Stimulated activated CD4-positive, alpha-beta T cell treated with anti-CD3 and anti-CD28 coated beads, Interleukin-4, amount 100 ng/mL, for 24 hours (primary cell): Measurements from ENCODE around the gene POTEJ.
A peak's percentile ranks its signal among the peaks of the same experiment; 100 is the strongest.
"Not testable (repeated sequence)": the region's sequence is repeated elsewhere in the genome, so short reads cannot be mapped to it uniquely, and the experiment has no call there.

Experiments used
- DNase-seq: peaks from one replicate; pipeline ENCODE4 v3.0.0-alpha.2; 2020

POTEJ gene

DNA sequence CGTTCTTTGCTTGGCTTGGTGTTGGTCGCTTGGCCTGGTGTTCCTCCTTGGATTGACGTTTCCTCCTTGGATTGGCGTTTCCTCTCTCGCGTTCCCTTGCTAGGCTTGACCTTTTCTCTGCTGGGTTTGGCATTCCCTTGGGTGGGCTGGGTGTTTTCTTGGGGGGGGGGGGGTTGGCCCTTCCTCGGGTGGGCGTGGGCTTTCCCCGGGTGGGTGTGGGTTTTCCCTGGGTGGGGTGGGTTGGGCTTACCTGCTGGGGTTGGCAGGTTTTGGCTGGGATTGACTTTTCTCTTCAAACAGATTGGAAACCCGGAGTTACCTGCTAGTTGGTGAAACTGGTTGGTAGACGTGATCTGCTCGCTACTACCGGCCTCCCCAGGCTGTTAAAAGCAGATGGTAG lies at the start of gene POTEJ:
Gene POTEJ (plus strand): TSS at position 301 of the 400 bp plus-strand sequence. CDS start 93 bp downstream, at position 394.
- DNase-seq, result not testable (repeated sequence)

- not testable (repeated sequence) for DNase-seq
These were observed 45.1 kb upstream of the POTEJ start for GRCh38 chr2:130566165-130566564.

DNA sequence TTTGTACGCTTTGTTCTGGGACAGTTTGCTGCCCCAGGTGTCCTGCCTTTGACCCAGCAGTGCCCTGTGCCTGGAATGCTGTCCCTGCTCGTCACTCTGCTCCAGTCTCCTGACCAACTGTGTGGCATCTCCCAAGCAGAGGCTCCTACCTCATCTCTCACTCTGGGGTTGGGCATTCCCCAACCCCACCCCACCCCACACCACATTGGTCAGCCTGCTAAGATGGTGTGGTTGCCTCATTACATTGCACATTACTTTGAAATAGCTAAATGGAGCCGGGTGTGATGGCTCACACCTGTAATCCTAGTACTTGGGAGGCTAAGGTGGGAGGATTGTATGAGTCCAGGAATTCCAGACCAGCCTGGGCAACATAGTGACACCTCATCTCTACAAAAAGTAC lies 39.3 kb upstream of the POTEJ start:
- not testable (repeated sequence) for DNase-seq

GRCh38 chr2:130574230-130574629 lies 37.0 kb upstream of the POTEJ start:
- not testable (repeated sequence) for DNase-seq

GRCh38 chr2:130576209-130576784 lies 34.9 kb upstream of the POTEJ start:
- DNase-seq, result not testable (repeated sequence)

- not testable (repeated sequence) for DNase-seq
These were observed 33.7 kb upstream of the POTEJ start for GRCh38 chr2:130577559-130577958.

DNA sequence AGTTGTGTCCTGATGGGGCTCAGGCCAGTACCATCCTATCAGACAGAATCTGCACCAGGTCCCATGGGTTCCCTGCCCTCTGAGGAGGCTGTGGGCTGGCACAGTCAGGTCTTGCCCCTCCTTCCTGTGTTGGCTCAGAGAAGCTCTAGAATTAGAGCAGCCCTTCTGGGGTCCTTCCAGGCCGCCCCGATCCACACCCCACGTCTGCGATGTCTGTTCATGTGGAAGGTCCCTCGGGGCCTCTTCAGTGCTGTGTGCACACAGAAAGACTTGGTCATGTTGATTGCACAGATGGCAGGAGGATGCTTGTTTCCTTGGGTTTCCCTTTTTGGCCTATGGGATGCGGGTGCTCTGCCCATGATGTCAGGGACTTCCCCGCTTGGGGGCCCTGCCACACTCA lies 32.1 kb upstream of the POTEJ start:
- not testable (repeated sequence) for DNase-seq

DNA sequence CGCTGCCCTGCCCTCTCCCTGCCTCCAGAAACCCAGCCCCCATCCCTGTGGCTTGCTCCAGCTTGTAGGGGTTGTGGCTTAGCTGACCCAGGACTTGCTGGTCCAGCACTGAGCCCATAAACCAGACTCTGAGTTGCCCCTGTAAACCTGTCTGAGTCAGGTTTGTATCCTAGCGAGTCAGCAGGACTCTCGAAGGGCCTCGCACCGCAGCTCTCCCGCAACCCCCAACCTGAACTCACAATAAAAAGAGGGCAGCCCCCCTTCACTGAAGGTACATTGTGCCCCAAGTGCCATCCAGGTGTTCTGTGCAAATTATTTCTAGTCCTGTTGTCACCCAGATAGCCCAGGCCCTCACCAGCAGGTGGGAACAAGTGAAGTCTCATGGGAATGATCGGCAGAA lies 29.7 kb upstream of the POTEJ start:
- not testable (repeated sequence) for DNase-seq

- DNase-seq, result not testable (repeated sequence)
These were observed 28.3 kb upstream of the POTEJ start for GRCh38 chr2:130582970-130583369.

DNA sequence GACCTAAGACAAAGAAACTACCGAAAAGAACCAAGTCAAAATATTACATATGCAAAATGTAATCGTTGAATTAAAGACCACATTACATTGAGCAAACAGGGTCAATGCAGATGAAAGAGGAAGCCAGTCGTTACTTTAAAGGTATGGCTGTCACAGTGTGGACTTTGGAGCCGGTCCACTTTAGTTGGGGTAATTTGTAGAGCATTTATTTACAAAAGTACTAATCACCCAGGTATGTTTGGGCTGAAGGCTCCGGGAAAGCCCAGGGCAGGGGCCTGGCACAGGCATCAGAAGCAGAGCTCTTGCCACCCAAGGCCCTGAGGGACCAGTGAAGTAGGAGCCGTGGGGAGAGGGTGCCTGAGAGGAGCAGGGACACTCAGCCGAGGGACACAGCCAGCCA lies 27.7 kb upstream of the POTEJ start:
- not testable (repeated sequence) for DNase-seq

- not testable (repeated sequence) for DNase-seq
These were observed 26.5 kb upstream of the POTEJ start for GRCh38 chr2:130584726-130585125.

DNA sequence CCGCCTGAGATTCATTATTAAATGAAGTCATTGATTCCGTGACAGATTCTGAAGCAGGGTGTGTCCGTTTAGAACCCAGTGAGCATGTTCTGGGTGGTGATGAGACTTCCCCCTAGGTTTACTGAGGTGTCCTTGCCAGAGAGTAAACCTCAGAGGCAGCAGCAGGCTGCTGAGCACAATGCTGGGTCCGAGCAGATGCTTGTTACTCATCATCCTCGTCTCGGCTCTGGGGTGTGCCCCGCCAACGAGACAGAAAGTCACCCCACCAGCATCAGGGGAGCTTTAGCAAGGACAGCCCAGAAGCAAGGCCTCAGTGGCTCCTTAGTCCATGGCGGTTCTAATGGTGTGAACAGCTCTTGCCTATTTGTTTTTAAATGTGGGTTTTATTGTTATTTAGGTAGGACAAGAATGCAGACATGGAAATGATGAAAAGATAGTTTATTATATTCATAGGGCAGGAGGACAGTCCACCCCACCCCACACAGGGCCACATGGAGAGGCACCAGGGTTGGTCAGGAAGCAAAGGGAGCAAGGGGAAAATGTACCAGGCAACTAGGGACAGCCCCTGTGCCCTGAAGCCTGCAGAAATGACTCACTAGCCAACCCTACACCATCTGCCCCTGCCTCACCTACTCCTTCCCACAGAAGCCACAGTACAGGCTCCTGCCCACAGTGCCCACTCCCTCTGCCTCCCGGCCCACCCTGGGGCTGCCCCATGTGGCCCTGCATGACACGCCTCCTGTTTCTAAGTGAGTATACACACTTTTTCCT lies 22.4 kb upstream of the POTEJ start:
- DNase-seq, result peak; percentile 8

- not testable (repeated sequence) for DNase-seq
These were observed 20.9 kb upstream of the POTEJ start for GRCh38 chr2:130590170-130590841.

GRCh38 chr2:130590842-130591359 lies 20.3 kb upstream of the POTEJ start:
- DNase-seq, result not testable (repeated sequence)

DNA sequence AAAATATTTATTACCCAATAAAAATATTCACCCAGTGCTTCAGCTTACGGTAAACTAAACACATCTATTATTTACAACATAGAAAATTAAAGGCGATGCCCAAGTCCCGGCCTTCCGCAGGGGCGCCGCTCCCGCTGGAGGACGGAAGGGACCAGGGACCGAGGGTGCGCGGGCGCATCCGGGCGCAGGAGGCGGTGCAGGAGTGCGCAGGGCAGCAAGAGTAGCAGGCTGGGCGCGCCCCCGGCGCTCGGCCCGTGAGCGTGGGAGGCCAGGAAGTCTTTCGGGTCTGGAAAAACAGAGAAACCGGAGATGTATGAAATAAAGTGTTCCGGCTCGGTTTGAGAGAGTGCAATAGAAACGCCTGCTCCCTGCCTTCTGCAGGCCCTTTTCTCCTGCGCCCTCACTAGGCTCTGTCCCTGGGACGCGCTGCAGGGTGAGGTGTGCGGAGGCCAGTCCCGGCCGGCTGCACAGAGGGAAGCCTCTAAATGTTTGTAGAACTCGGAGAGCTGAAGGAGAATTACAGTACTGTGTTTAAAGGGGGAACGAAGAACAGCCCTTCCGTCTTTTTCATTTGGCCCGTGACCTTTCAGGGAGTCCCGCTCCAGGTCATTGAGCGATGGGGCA lies 18.3 kb upstream of the POTEJ start:
- not testable (repeated sequence) for DNase-seq

DNA sequence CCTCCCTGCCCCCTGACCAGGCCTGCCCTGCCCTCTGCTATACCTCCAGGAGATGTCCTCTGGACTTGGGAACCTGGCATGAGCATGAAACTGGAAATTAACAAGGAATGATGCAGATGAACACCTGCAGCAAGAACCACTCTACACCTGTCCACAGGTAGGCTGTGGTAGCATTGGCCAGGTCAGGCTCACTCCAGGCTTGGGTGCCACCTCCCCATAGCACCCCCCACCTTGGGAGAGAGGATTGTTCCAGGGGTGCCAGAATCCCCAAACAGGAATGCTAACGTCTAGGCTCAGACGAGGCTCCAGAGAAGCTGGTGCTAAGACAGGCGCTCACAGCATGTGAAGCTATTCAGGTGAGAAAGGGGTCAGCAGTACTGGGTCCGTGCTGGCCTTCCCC lies 17.2 kb upstream of the POTEJ start:
- not testable (repeated sequence) for DNase-seq

- DNase-seq, result not testable (repeated sequence)
These were observed 14.5 kb upstream of the POTEJ start for GRCh38 chr2:130596757-130597156.

DNA sequence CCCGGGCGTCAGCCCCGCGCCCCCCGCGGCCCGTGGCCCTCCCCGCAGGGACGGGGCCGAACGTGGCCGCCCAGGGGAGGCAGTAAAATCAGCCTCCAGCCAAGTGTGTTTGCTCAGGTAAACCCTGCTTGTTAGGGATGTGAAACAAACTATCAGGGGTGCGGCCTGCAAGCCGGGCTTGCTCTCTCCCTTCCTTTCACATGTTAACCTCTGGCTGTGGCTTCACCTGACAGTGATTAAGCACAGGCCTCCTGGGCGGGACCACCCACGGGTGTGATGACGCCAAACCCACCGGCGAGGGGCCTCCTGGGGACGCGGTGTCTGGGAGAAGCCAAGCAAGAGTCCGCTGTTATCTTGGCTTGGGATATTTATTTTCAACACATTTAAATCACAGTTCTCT lies 13.2 kb upstream of the POTEJ start:
- not testable (repeated sequence) for DNase-seq

DNA sequence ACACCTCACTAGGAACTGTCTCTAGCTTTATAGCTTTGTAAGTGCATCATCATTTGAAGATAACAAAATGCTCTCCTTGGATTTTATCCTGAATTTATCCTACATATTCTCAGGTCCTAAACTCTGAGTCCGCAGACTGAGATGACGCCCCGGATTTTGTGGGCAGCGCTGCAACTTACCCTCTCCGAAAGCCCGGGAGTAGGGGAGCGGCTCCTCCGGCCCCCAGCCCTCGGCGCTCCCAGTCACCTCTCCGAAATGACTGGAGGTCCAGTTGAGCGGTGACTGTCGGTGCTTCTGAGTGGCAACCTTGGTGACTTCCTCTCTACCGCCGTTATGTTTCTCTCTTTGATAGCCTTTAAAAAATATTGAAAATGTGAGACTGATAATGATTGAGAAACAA lies 12.8 kb upstream of the POTEJ start:
- DNase-seq, result not testable (repeated sequence)

- not testable (repeated sequence) for DNase-seq
These were observed 11.8 kb upstream of the POTEJ start, which contains the start of gene CFC1 for GRCh38 chr2:130599393-130599792. Gene CFC1 (minus strand): TSS chr2:130599575. CDS start chr2:130599287, 288 bp downstream.

- not testable (repeated sequence) for DNase-seq
These were observed 11.3 kb upstream of the POTEJ start for GRCh38 chr2:130599926-130600325.

DNA sequence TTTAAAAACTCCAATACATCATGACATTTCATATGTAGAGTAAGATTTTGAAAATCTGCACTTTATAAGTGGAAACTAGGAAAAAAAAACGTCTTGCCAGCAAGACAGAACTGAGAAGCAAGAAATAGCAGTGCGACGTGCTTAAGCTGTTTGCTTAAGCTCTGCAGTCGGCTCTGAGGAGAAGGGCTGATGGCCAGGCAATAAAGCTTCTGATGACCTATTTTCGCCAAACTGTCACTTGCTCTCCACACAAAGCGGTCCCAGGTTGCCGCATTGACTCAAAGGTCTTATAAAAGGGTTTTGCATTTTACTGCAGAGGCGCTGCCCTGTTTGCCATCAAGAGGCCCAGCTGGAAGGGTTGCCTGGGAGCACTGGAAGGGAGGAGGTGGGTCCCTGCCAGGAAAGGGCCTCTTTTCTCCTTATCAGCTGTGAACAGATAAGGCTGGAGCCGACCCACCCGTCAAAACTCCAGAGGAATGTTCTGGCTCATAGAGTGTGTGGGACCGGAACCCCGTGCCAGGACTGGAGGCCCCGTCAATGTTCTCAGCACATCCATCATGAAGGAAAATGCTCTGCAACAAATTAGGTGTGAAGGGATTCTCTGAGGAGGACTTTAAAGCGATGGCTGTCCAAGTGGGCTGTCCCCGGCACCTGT lies 9.5 kb upstream of the POTEJ start:
- not testable (repeated sequence) for DNase-seq
